SK-N-SH treated with all-trans-retinoic acid at 6 μM for 48 hours (cell line): ENCODE results near the gene TUBA1C.

Source experiments
- ATAC-seq: fragments of 200-7000 bp; cut with Tn5 transposase; 3 replicates; pipeline ENCODE4 v1.9.1; 2020; ENCODE audit warnings: mild to moderate bottlenecking, moderate library complexity
- BACH2 ChIP-seq: fragments of 250-450 bp; sonication (Bioruptor Pico); IDR thresholded peaks from 2 replicates; pipeline ENCODE4 v1.9.0; 2021; ENCODE audit warnings: mild to moderate bottlenecking, borderline replicate concordance
- CREB5 ChIP-seq: fragments of 250-450 bp; sonication (Bioruptor Pico); IDR thresholded peaks from 2 replicates; pipeline ENCODE4 v1.5.1; 2020; ENCODE audit warnings: low read depth, mild to moderate bottlenecking, moderate library complexity
- CSDC2 ChIP-seq: fragments of 250-450 bp; sonication (Bioruptor Pico); IDR thresholded peaks from 2 replicates; pipeline ENCODE4 v1.5.0; 2020; ENCODE audit warnings: mild to moderate bottlenecking, moderate library complexity
- ISL1 ChIP-seq: fragments of 250-450 bp; sonication (Bioruptor Pico); IDR thresholded peaks from 2 replicates; pipeline ENCODE4 v2.1.2; 2022; ENCODE audit warnings: mild to moderate bottlenecking, moderate library complexity
- RARB ChIP-seq: fragments of 250-450 bp; sonication (Bioruptor Pico); IDR thresholded peaks from 2 replicates; pipeline ENCODE4 v1.8.0; 2021; ENCODE audit warnings: mild to moderate bottlenecking, moderate library complexity
- TCF4 ChIP-seq: fragments of 250-450 bp; sonication (Bioruptor Pico); IDR thresholded peaks from 2 replicates; pipeline ENCODE4 v1.8.0; 2021; ENCODE audit warnings: mild to moderate bottlenecking, moderate library complexity, borderline replicate concordance
- TOX ChIP-seq: fragments of 250-450 bp; sonication (Bioruptor Pico); IDR thresholded peaks from 2 replicates; pipeline ENCODE4 v1.8.0; 2021; ENCODE audit warnings: mild to moderate bottlenecking, moderate library complexity, borderline replicate concordance
- ZC3H10 ChIP-seq: fragments of 250-450 bp; sonication (Bioruptor Pico); IDR thresholded peaks from 2 replicates; pipeline ENCODE4 v1.5.1; 2021; ENCODE audit warnings: mild to moderate bottlenecking, moderate library complexity
- ZFP3 ChIP-seq: fragments of 250-450 bp; sonication (Bioruptor Pico); IDR thresholded peaks from 2 replicates; pipeline ENCODE4 v1.5.0; 2020; ENCODE audit warnings: mild to moderate bottlenecking, moderate library complexity
- ZFP30 ChIP-seq: fragments of 450-650 bp; formaldehyde crosslinking; IDR thresholded peaks from 2 replicates; pipeline ENCODE4 v1.5.0; 2022; ENCODE audit warnings: mild to moderate bottlenecking, moderate library complexity
- ZNF565 ChIP-seq: fragments of 450-650 bp; formaldehyde crosslinking; conservative IDR thresholded peaks from 2 replicates; pipeline ENCODE4 v1.5.0; 2020; ENCODE audit warnings: low read depth, mild to moderate bottlenecking, moderate library complexity
- ZNF70 ChIP-seq: fragments of 450-650 bp; formaldehyde crosslinking; IDR thresholded peaks from 2 replicates; pipeline ENCODE4 v1.5.0; 2020; ENCODE audit warnings: mild to moderate bottlenecking, moderate library complexity
- ZNF8 ChIP-seq: fragments of 450-650 bp; formaldehyde crosslinking; IDR thresholded peaks from 2 replicates; pipeline ENCODE4 v1.5.0; 2020; ENCODE audit warnings: mild to moderate bottlenecking, moderate library complexity
- TF ChIP-seq, protein P1 (sequence below): fragments of 250-450 bp; sonication (Bioruptor Pico); IDR thresholded peaks from 2 replicates; pipeline ENCODE4 v1.5.0; 2020; ENCODE audit warnings: mild to moderate bottlenecking, moderate library complexity
- TF ChIP-seq, protein P2 (sequence below): fragments of 250-450 bp; sonication (Bioruptor Pico); IDR thresholded peaks from 2 replicates; pipeline ENCODE4 v1.5.1; 2021; ENCODE audit warnings: mild to moderate bottlenecking, moderate library complexity
- TF ChIP-seq, protein P3 (sequence below): fragments of 250-450 bp; sonication (Bioruptor Pico); IDR thresholded peaks from 2 replicates; pipeline ENCODE4 v1.8.0; 2020; ENCODE audit warnings: mild to moderate bottlenecking, moderate library complexity, borderline replicate concordance
- TF ChIP-seq, protein P4 (sequence below): fragments of 250-450 bp; sonication (Bioruptor Pico); IDR thresholded peaks from 2 replicates; pipeline ENCODE4 v1.8.0; 2021; ENCODE audit warnings: low read depth, mild to moderate bottlenecking, moderate library complexity, borderline replicate concordance

Gene TUBA1C

DNA sequence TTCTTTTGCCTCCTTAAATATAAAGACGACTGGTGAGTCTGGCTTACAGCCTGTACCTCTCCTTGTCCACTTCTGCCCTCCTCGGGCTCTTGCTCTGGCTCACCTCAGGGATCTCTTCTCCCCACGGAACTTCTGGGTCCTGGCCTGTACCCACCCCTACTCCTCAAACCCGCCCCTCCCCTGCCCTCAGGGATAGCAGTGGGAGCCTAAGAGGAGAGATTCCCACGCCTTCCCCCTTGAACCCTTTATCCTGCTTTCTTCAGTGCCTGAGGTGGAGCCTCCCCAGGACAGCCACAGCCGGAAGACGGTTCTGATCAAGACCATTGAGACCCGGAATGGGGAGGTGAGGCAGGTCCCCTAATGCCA, 32.8 kb downstream of the TUBA1C start (continued):
- TF ChIP-seq, protein P1, sequence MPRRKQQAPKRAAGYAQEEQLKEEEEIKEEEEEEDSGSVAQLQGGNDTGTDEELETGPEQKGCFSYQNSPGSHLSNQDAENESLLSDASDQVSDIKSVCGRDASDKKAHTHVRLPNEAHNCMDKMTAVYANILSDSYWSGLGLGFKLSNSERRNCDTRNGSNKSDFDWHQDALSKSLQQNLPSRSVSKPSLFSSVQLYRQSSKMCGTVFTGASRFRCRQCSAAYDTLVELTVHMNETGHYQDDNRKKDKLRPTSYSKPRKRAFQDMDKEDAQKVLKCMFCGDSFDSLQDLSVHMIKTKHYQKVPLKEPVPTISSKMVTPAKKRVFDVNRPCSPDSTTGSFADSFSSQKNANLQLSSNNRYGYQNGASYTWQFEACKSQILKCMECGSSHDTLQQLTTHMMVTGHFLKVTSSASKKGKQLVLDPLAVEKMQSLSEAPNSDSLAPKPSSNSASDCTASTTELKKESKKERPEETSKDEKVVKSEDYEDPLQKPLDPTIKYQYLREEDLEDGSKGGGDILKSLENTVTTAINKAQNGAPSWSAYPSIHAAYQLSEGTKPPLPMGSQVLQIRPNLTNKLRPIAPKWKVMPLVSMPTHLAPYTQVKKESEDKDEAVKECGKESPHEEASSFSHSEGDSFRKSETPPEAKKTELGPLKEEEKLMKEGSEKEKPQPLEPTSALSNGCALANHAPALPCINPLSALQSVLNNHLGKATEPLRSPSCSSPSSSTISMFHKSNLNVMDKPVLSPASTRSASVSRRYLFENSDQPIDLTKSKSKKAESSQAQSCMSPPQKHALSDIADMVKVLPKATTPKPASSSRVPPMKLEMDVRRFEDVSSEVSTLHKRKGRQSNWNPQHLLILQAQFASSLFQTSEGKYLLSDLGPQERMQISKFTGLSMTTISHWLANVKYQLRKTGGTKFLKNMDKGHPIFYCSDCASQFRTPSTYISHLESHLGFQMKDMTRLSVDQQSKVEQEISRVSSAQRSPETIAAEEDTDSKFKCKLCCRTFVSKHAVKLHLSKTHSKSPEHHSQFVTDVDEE (CRISPR knock-in tag): no peak
- no peak for TF ChIP-seq RARB
- TF ChIP-seq CSDC2: no peak
- TF ChIP-seq ZNF70: no peak
- TF ChIP-seq, protein P2, sequence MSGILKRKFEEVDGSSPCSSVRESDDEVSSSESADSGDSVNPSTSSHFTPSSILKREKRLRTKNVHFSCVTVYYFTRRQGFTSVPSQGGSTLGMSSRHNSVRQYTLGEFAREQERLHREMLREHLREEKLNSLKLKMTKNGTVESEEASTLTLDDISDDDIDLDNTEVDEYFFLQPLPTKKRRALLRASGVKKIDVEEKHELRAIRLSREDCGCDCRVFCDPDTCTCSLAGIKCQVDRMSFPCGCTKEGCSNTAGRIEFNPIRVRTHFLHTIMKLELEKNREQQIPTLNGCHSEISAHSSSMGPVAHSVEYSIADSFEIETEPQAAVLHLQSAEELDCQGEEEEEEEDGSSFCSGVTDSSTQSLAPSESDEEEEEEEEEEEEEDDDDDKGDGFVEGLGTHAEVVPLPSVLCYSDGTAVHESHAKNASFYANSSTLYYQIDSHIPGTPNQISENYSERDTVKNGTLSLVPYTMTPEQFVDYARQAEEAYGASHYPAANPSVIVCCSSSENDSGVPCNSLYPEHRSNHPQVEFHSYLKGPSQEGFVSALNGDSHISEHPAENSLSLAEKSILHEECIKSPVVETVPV (CRISPR knock-in tag): no peak

DNA sequence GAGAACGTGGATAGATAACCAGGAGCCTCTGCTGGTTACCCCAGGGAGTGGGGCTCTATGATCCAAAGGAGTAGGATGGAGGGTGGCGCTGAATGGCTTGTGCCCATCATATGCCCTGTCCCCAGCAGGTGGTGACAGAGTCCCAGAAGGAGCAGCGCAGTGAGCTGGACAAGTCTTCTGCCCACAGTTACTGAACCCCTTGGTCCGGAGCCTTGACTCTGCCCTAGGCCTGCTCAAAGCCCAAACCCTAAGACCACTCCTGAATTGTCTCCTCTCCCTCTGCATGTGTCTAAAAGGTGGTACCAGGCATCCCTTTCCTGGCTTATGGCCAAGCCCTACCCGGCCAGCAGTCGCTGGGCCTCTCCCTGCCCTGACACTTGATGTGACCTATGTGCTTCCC, 33.3 kb downstream of the TUBA1C start:
- TF ChIP-seq CSDC2 (no peak), ZFP3 (no peak), BACH2 (no peak), ZFP30 (CRISPR knock-in tag) (no peak), TOX (CRISPR knock-in tag) (no peak), TCF4 (CRISPR knock-in tag) (no peak), ZC3H10 (CRISPR knock-in tag) (no peak), ZNF70 (no peak), ZNF8 (CRISPR knock-in tag) (no peak), ZNF565 (CRISPR knock-in tag) (no peak), ISL1 (CRISPR knock-in tag) (no peak), CREB5 (CRISPR knock-in tag) (no peak)
- TF ChIP-seq, protein P1 (CRISPR knock-in tag): no peak
- TF ChIP-seq, protein P2 (CRISPR knock-in tag): no peak
- TF ChIP-seq, protein P3, sequence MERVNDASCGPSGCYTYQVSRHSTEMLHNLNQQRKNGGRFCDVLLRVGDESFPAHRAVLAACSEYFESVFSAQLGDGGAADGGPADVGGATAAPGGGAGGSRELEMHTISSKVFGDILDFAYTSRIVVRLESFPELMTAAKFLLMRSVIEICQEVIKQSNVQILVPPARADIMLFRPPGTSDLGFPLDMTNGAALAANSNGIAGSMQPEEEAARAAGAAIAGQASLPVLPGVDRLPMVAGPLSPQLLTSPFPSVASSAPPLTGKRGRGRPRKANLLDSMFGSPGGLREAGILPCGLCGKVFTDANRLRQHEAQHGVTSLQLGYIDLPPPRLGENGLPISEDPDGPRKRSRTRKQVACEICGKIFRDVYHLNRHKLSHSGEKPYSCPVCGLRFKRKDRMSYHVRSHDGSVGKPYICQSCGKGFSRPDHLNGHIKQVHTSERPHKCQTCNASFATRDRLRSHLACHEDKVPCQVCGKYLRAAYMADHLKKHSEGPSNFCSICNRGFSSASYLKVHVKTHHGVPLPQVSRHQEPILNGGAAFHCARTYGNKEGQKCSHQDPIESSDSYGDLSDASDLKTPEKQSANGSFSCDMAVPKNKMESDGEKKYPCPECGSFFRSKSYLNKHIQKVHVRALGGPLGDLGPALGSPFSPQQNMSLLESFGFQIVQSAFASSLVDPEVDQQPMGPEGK (CRISPR knock-in tag): no peak
- TF ChIP-seq, protein P4, sequence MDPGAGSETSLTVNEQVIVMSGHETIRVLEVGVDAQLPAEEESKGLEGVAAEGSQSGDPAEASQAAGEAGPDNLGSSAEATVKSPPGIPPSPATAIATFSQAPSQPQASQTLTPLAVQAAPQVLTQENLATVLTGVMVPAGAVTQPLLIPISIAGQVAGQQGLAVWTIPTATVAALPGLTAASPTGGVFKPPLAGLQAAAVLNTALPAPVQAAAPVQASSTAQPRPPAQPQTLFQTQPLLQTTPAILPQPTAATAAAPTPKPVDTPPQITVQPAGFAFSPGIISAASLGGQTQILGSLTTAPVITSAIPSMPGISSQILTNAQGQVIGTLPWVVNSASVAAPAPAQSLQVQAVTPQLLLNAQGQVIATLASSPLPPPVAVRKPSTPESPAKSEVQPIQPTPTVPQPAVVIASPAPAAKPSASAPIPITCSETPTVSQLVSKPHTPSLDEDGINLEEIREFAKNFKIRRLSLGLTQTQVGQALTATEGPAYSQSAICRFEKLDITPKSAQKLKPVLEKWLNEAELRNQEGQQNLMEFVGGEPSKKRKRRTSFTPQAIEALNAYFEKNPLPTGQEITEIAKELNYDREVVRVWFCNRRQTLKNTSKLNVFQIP (CRISPR knock-in tag): no peak
- peak; percentile 33; the same call in 1 of the 3 replicates for ATAC-seq
